ENCODE data around the gene CCL18.
"Not testable (repeated sequence)": the region's sequence is repeated elsewhere in the genome, so short reads cannot be mapped to it uniquely, and the experiment has no call there.

Gene CCL18

DNA sequence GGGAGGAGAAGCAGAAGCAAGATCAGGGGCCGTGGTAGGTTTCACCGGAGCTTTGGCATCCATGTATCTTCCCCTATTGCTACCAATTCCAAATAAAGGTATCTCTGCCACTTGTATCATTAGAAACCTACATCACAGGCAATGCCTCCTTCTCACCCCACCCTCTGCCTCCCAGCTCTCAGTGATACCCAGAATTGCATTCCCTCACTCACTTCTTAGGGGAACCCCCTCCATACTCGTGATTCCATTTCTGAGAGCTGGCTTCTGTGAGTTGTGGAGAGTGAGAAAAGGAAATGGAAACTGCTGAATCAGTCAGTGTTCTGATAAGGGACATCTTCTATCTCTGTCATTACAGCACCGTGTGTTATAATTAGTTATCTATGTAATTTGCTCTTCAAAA lies 28.2 kb downstream of the CCL18 start:
- DNase-seq (ENCODE audit: insufficient read length) (no peak), FAIRE-seq (no peak)
- TF ChIP-seq TAF1 (IDR thresholded peaks at IDR 0.05; ENCODE audit: borderline replicate concordance, low read depth, low read length) (no peak), POLR2A (IDR thresholded peaks at IDR 0.05; ENCODE audit: low read depth, low read length) (no peak), POLR2AphosphoS5 (IDR thresholded peaks at IDR 0.05; ENCODE audit: low read depth, low read length) (no peak)

DNA sequence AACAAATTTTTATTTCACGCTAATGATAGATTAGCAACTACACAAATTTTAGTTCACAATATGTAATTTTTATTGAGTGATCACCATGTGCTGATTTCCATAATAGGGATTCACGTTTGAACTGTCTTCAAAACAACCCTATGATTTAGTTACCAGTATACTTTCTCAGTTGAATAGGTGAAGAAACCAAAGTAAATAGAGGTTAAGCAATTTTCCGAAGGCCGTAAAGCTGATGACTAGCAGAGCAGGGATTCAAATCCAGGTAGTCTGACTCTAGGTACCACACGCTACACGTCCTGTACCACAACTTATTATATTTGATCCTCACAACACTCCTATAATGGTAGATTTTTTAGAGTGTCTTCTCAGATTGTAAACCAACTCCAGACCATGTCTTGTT lies 28.6 kb downstream of the CCL18 start:
- FAIRE-seq; DNase-seq (ENCODE audit: insufficient read length): not testable (repeated sequence)

DNA sequence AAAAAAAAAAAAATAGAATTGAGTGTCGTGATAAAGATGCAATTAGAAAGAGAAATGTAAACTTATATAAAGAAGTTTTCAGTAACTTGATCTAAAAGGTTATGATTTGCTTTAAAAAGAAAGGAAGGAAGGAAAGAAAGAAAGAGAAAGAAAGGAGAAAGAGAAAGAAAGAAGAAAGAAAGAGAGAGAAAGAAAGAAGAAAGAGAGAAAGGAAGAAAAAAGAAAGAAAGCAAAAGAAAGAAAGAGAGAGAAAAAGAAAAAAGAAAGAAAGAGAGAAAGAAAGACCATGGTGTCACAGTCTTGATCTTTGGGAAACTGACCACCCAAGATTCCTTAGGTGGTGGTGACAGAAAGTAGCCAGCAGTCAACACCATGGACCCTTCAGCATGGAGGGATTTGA lies 30.2 kb downstream of the CCL18 start:
- no peak for TF ChIP-seq TAF1 (IDR thresholded peaks at IDR 0.05; ENCODE audit: borderline replicate concordance, low read depth, low read length)
- TF ChIP-seq POLR2A (IDR thresholded peaks at IDR 0.05; ENCODE audit: low read depth, low read length), result no peak
- TF ChIP-seq POLR2AphosphoS5 (IDR thresholded peaks at IDR 0.05; ENCODE audit: low read depth, low read length), result no peak
- no peak for FAIRE-seq
- no peak for DNase-seq (ENCODE audit: insufficient read length)

DNA sequence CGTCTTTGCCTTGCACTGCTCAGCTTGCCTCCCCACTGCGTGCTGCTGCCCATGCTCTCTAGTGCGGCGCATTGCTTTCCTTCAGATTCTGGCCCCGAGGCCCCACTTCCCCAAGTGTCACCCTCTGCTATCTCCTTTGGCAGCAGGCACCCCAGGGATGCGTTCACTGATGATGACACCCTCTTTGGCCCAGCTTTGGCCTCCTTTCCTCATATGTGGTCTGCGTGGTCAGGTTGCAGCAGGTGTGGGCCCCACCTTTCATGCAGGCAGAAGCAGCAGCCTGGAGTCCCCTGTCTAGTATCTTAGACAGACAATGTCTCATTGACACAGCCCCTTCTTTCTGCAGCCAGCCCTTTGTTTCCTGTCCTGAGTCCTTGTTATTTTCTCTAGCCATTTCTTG lies 30.7 kb downstream of the CCL18 start:
- TF ChIP-seq POLR2A (IDR thresholded peaks at IDR 0.05; ENCODE audit: low read depth, low read length) (no peak), TAF1 (IDR thresholded peaks at IDR 0.05; ENCODE audit: borderline replicate concordance, low read depth, low read length) (no peak), POLR2AphosphoS5 (IDR thresholded peaks at IDR 0.05; ENCODE audit: low read depth, low read length) (no peak)
- DNase-seq (ENCODE audit: insufficient read length) (no peak), FAIRE-seq (no peak)

DNA sequence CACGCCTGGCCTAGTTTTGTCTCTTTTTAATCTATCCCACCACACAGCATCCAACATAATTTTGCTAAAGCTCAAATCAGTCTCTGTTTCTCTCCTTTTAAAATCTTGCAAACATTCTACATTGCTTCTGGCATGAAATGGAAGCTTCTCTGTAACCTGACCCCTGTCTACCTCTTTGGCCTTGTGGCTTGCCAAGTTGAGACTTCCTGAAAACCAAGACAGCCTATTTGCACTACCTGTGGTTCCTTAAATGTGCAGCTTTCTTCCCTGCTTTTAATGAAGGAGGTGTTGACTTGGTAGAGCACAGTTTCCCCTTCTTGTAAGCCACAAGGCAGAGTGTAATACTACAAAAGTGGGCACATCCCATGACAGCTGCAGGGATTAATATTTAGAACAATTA lies 31.9 kb downstream of the CCL18 start:
- no peak for TF ChIP-seq POLR2A (IDR thresholded peaks at IDR 0.05; ENCODE audit: low read depth, low read length)
- TF ChIP-seq POLR2AphosphoS5 (IDR thresholded peaks at IDR 0.05; ENCODE audit: low read depth, low read length), result no peak
- no peak for TF ChIP-seq TAF1 (IDR thresholded peaks at IDR 0.05; ENCODE audit: borderline replicate concordance, low read depth, low read length)
- no peak for DNase-seq (ENCODE audit: insufficient read length)
- FAIRE-seq, result no peak

DNA sequence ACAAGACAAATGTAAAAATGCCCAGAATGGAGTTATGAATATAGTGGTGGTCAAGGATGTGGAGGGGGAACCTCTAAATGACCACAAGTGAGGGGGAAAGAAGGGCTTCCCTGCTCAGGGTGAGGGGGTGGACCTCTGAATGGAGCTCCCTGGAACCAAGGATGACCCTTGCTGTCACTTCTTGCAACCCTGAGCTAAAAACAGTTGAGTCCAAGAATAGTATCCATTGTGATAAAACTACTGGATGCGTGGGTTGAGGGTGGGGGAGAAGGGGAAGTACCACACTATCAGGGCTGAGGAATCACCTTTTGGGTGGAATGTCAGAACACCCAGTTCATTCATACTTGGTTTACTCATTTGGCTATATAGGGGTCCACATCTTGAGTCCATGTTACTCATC lies 34.9 kb downstream of the CCL18 start:
- not testable (repeated sequence) for DNase-seq (ENCODE audit: insufficient read length); FAIRE-seq

DNA sequence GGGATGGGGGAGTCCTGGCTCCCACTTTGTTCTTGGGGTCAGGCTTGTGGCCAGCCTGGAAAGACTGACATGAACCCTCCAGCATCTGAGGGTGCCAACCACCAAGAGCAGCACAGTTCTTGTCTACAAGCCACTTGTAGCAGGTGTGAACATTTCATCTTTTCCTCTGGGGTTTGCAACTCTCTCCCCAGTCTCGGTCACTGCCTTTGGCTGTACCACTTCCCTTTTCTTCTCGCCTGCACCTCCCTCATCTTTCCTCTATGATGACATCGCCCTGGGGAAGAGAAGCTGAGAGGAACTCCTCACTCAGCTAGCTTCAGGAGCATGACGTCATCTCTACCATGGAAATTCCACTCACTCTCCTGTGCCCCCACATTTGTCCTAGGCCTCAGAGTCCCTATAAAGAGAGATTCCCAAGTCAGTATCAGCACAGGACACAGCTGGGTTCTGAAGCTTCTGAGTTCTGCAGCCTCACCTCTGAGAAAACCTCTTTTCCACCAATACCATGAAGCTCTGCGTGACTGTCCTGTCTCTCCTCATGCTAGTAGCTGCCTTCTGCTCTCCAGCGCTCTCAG lies 39.4 kb downstream of the CCL18 start, which contains the start of gene CCL4:
Gene CCL4, plus strand, starts transcription at position 427 of the 575 bp plus-strand sequence. Its CDS starts 79 bp downstream, at position 506.
- not testable (repeated sequence) for DNase-seq (ENCODE audit: insufficient read length); FAIRE-seq

DNA sequence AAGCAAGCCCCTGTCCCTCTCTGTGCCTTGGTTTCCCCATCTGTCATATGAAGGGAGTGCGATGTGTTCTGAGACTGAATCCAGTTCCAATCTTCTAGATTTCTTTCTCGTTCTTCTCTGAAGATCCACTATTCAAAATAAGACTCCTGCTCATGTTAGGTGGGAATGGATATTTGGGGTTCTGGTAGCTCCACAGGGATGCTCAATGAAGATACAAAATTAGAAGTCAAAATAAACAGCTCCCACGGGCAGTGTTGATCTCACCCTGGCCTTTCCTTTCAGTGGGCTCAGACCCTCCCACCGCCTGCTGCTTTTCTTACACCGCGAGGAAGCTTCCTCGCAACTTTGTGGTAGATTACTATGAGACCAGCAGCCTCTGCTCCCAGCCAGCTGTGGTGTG lies 40.2 kb downstream of the CCL18 start:
- DNase-seq (ENCODE audit: insufficient read length); FAIRE-seq: not testable (repeated sequence)

DNA sequence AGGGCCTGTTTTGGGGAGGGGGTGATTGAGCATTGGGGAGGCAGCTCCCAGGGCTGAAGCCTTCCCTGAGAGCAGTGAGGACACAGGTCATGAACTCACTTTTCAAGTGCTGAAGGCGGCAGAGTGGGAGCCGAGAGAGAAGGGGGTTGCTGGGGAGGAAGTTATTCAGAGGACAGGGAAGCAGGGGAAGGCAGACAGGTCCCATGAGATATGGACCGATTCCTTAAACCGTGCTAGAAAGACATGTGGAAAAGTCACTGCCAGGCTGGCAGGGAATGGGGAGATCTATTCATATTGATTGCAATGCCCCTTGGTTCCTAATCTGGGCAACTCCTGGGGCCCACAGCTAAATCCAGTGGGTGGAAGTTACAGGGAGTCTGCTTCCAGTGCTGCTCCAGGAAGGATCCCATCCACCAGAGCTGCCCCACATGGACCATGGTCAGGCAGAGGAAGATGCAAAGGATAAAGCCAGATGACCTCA lies 40.7 kb downstream of the CCL18 start:
- FAIRE-seq, result no peak
- TF ChIP-seq TAF1 (IDR thresholded peaks at IDR 0.05; ENCODE audit: borderline replicate concordance, low read depth, low read length), result no peak
- no peak for TF ChIP-seq POLR2A (IDR thresholded peaks at IDR 0.05; ENCODE audit: low read depth, low read length)
- TF ChIP-seq POLR2AphosphoS5 (IDR thresholded peaks at IDR 0.05; ENCODE audit: low read depth, low read length), result no peak
- no peak for DNase-seq (ENCODE audit: insufficient read length)

DNA sequence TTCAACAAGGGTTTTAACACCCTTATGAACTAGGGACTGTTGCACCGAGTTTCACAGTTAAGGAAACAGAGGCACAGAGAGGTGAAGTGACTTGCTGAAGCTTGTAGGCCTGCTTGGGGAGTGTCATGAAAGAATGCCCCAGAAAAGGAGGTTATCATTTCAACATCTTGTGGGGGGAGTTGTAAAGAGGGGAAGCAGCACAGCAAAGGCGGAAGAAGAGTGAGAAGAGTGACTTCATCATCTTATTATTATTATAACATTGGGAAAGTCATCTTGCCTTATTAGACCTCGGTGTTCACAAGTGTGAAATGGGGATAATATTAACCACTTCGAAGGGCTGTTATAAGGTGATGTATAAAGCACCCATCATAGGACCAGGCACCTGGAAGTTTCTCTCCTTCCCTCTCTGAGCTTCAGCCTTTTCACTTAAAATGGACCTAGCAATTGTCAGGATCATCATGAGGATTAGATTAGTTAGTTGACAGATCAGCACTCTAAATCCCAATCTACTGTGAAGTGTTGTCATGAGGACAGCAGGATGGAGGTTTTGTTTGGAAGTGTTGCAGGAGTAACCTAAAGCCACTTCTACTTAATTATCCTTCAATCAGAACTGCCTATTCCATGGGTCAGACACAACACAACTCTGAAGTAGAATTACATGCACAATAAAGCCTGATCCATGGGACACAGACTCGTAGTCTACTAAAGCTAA lies 41.9 kb downstream of the CCL18 start:
- FAIRE-seq (no peak), DNase-seq (ENCODE audit: insufficient read length) (no peak)
- TF ChIP-seq POLR2A (IDR thresholded peaks at IDR 0.05; ENCODE audit: low read depth, low read length) (no peak), TAF1 (IDR thresholded peaks at IDR 0.05; ENCODE audit: borderline replicate concordance, low read depth, low read length) (no peak), POLR2AphosphoS5 (IDR thresholded peaks at IDR 0.05; ENCODE audit: low read depth, low read length) (no peak)

DNA sequence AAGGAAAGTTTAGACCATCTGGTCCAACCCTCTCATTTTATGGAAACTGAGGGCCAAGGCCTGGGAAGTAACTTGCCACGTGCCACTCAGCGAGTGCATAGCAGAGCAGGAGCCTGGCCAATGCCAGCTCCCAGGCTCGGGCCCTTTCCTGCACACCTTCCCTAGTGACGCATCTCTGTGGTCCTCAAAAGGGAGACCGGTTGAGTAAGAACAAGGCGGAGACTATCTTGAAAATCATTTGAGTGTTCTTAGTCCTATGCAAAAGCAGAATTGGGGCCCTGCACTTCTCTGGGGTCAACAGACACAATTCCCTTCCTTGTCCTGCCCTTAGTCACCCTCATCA lies 42.4 kb downstream of the CCL18 start:
- DNase-seq (ENCODE audit: insufficient read length) (no peak), FAIRE-seq (no peak)
- TF ChIP-seq POLR2AphosphoS5 (IDR thresholded peaks at IDR 0.05; ENCODE audit: low read depth, low read length) (no peak), TAF1 (IDR thresholded peaks at IDR 0.05; ENCODE audit: borderline replicate concordance, low read depth, low read length) (no peak), POLR2A (IDR thresholded peaks at IDR 0.05; ENCODE audit: low read depth, low read length) (no peak)

DNA sequence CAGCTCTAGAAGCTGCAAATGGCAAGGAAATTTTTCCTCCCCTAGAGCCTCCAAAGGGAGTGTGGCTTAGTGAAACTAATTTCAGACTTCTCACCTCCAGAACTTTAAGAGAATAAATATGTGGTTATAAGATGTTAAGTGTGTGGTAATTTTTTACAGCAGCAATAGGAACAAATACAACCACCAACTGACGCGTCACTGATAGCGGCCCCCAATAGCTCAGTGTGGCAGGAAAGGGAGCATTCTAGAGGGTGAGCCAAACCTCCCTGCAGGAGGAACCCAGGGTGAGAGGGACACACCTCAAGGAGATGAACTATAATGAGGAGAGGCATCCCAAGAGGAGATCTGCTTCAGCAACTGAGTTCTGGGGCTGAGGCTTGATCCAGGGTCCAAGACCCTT lies 43.6 kb downstream of the CCL18 start:
- no peak for FAIRE-seq
- TF ChIP-seq POLR2A (IDR thresholded peaks at IDR 0.05; ENCODE audit: low read depth, low read length) (no peak), TAF1 (IDR thresholded peaks at IDR 0.05; ENCODE audit: borderline replicate concordance, low read depth, low read length) (no peak), POLR2AphosphoS5 (IDR thresholded peaks at IDR 0.05; ENCODE audit: low read depth, low read length) (no peak)
- no peak for DNase-seq (ENCODE audit: insufficient read length)

DNA sequence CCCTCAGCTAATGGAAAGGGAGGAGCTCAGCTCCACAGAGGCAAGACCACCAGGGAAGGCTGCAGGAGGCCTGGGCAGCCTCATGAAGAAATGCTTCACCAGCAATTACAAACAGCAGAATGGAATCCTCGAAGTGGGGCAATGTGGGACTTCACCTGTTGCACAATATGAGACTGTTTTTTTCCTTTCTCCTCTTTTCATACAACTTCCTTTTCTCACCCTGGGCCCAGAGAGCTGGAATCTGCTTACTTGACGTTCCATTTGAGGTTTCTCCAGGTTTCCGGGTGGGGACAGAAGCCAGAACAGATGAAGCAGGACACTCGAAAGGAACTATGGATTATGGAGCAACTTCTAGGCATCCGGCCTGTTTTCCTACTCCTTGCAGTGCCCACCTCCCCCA lies 44.2 kb downstream of the CCL18 start:
- not testable (repeated sequence) for DNase-seq (ENCODE audit: insufficient read length); FAIRE-seq

Data from GM12892 (cell line).